ENCODE data around the gene SLC44A5.

The SLC44A5 gene

DNA sequence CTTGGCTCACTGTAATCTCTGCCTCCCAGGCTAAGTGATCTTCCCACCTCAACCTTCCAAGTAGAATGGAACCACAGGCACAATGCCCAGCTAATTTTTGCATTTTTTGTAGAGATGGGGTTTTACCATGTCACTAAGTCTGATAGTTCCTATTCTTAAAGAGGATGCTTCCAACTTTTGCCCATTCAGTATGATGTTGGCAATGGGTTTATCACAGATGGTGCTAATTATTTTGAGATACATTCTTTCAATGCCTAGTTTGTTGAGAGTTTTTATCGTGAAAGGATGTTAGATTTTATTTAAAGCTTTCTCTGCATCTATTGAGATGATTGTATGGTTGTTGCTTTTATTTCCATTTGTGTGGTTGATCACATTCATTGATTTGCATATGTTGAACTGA is 103.9 kb downstream of the SLC44A5 start:
- H3K4me2 ChIP-seq (ENCODE audit: low read depth, low read length, poor library complexity, severe bottlenecking) = no peak overlapping the region
- no peak overlapping the region for H2AFZ ChIP-seq (ENCODE audit: low read length)
- H3K79me2 ChIP-seq (ENCODE audit: insufficient read depth, low read length) = no peaks in the 10 kb centered on the region
- no peak overlapping the region for H3K4me3 ChIP-seq (ENCODE audit: low read length, poor library complexity, severe bottlenecking)
- no peaks in the 10 kb centered on the region for H3K4me1 ChIP-seq (ENCODE audit: insufficient read depth, low read length, poor library complexity, severe bottlenecking)
- H3F3A ChIP-seq (ENCODE audit: low read depth) = no peaks in the 10 kb centered on the region
- TF ChIP-seq EZH2phosphoT487 (IDR thresholded peaks at IDR 0.05; ENCODE audit: borderline replicate concordance) = no peak
- TF ChIP-seq, protein P1, sequence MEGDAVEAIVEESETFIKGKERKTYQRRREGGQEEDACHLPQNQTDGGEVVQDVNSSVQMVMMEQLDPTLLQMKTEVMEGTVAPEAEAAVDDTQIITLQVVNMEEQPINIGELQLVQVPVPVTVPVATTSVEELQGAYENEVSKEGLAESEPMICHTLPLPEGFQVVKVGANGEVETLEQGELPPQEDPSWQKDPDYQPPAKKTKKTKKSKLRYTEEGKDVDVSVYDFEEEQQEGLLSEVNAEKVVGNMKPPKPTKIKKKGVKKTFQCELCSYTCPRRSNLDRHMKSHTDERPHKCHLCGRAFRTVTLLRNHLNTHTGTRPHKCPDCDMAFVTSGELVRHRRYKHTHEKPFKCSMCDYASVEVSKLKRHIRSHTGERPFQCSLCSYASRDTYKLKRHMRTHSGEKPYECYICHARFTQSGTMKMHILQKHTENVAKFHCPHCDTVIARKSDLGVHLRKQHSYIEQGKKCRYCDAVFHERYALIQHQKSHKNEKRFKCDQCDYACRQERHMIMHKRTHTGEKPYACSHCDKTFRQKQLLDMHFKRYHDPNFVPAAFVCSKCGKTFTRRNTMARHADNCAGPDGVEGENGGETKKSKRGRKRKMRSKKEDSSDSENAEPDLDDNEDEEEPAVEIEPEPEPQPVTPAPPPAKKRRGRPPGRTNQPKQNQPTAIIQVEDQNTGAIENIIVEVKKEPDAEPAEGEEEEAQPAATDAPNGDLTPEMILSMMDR (conservative IDR thresholded peaks at IDR 0.05; ENCODE audit: low read length) = no peak
- no peaks in the 10 kb centered on the region for H3K9me2 ChIP-seq (replicated peaks; ENCODE audit: low read depth, low read length)
- H3K9ac ChIP-seq (ENCODE audit: low read depth, low read length, poor library complexity, severe bottlenecking) = no peak overlapping the region
- no peaks in the 10 kb centered on the region for H3K27me3 ChIP-seq (ENCODE audit: insufficient read depth, low read length, poor library complexity, severe bottlenecking)
- no peaks in the 10 kb centered on the region for H4K20me1 ChIP-seq (ENCODE audit: insufficient read depth, low read length, poor library complexity, severe bottlenecking)
- no peaks in the 10 kb centered on the region for H3K36me3 ChIP-seq (ENCODE audit: insufficient read depth, low read length)
- H3K9me3 ChIP-seq (ENCODE audit: insufficient read depth, low read depth, low read length) = no peaks in the 10 kb centered on the region

DNA sequence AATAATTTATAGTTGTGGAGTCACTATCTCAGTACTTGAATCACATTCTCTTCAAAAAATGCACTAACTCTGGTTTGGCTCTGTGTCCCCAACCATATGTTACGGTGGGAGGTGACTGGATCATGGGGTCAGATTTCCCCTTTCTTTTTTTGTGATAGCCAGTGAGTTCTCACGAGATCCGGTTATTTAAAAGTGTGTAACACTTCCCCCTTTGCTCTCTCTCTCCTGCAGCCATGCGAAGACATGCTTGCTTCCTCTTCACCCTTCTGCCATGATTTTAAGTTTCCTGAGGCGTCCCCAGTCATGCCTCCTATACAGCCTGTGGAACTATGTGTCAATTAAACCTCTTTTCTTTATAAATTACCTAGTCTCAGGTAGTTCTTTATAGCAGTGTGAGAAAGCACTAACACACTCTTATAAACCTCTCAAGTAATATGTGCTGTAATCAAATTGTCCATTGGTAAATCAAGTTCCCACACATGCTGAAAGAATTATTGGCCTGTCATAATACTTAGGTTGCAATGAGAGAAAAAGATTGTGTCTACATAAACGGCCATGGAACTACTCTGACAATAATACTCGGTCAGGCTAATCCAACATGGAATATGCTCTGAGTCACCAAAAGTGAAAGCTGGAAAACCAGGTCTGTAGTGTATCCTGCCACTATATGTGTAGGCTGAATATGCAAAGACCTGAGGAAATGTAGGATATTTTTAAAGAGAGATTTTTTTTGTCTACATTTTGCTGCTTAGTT is 107.5 kb downstream of the SLC44A5 start:
- no peak overlapping the region for H2AFZ ChIP-seq (ENCODE audit: low read length)
- no peak overlapping the region for H3K9ac ChIP-seq (ENCODE audit: low read depth, low read length, poor library complexity, severe bottlenecking)
- no peaks in the 10 kb centered on the region for H3K36me3 ChIP-seq (ENCODE audit: insufficient read depth, low read length)
- no peaks in the 10 kb centered on the region for H3K79me2 ChIP-seq (ENCODE audit: insufficient read depth, low read length)
- no peaks in the 10 kb centered on the region for H3K27me3 ChIP-seq (ENCODE audit: insufficient read depth, low read length, poor library complexity, severe bottlenecking)
- no peak overlapping the region for H3K4me3 ChIP-seq (ENCODE audit: low read length, poor library complexity, severe bottlenecking)
- H4K20me1 ChIP-seq (ENCODE audit: insufficient read depth, low read length, poor library complexity, severe bottlenecking) = no peaks in the 10 kb centered on the region
- no peaks in the 10 kb centered on the region for H3K9me2 ChIP-seq (replicated peaks; ENCODE audit: low read depth, low read length)
- no peak overlapping the region for H3K4me2 ChIP-seq (ENCODE audit: low read depth, low read length, poor library complexity, severe bottlenecking)
- TF ChIP-seq, protein P1 (conservative IDR thresholded peaks at IDR 0.05; ENCODE audit: low read length) = no peak
- no peak for TF ChIP-seq EZH2phosphoT487 (IDR thresholded peaks at IDR 0.05; ENCODE audit: borderline replicate concordance)
- H3K9me3 ChIP-seq (ENCODE audit: insufficient read depth, low read depth, low read length) = no peaks in the 10 kb centered on the region
- no peaks in the 10 kb centered on the region for H3K4me1 ChIP-seq (ENCODE audit: insufficient read depth, low read length, poor library complexity, severe bottlenecking)
- no peaks in the 10 kb centered on the region for H3F3A ChIP-seq (ENCODE audit: low read depth)

DNA sequence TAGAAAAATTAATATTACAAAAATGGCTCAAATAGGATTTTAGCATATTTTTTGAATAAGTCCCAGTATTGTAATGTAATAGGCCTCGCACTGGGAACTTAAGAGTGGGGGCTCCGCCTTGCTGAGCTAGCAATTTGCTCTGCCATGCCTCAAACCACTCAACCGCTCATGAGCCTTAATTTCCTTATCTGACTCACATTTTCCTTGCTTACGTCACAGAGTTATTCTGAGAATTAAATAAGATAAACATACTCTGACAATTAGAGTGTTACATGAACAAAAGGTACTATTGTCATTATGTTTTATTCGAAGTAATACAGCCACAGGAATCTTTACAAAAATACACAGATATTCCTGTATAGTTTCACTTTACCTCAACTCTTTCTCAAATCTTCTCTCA is 108.1 kb downstream of the SLC44A5 start:
- Histone ChIP-seq H3K4me1 (ENCODE audit: insufficient read depth, low read length, poor library complexity, severe bottlenecking) (no peaks in the 10 kb centered on the region), H3F3A (ENCODE audit: low read depth) (no peaks in the 10 kb centered on the region), H3K9ac (ENCODE audit: low read depth, low read length, poor library complexity, severe bottlenecking) (no peak overlapping the region), H3K4me2 (ENCODE audit: low read depth, low read length, poor library complexity, severe bottlenecking) (no peak overlapping the region), H3K9me3 (ENCODE audit: insufficient read depth, low read depth, low read length) (no peaks in the 10 kb centered on the region), H3K27me3 (ENCODE audit: insufficient read depth, low read length, poor library complexity, severe bottlenecking) (no peaks in the 10 kb centered on the region), H3K79me2 (ENCODE audit: insufficient read depth, low read length) (no peaks in the 10 kb centered on the region), H3K9me2 (replicated peaks; ENCODE audit: low read depth, low read length) (no peaks in the 10 kb centered on the region), H3K36me3 (ENCODE audit: insufficient read depth, low read length) (no peaks in the 10 kb centered on the region), H3K4me3 (ENCODE audit: low read length, poor library complexity, severe bottlenecking) (no peak overlapping the region), H2AFZ (ENCODE audit: low read length) (no peak overlapping the region), H4K20me1 (ENCODE audit: insufficient read depth, low read length, poor library complexity, severe bottlenecking) (no peaks in the 10 kb centered on the region)
- TF ChIP-seq EZH2phosphoT487 (IDR thresholded peaks at IDR 0.05; ENCODE audit: borderline replicate concordance) = no peak
- TF ChIP-seq, protein P1 (conservative IDR thresholded peaks at IDR 0.05; ENCODE audit: low read length) = no peak
